ENCODE data around the gene PNPLA3. TPM values are rescaled to one million over a fixed set of nuclear protein-coding genes. Genes with fewer than 3 reads are reported as not detected.

PNPLA3 gene
- polyA plus RNA-seq, 1 donor (not counting 4 experiments of a cell fraction or from before 2014, with no cell fraction given) = 12.0 TPM

- dilution Hi-C loops (cut with MboI; ENCODE audit: extremely low pct_ligation_motif_present, low sequenced_read_pairs) = no loop called here
- TF ChIP-seq EZH2 (IDR thresholded peaks at IDR 0.05; ENCODE audit: low read length) = no peak
- no peak for TF ChIP-seq CTCF (optimal IDR thresholded peaks at IDR 0.05 in 1 of 3, IDR thresholded peaks at IDR 0.05 in 1 of 3, conservative IDR thresholded peaks at IDR 0.05 in 1 of 3; ENCODE audit: extremely low read depth in 1 of 3, insufficient read depth in 2 of 3, low read length in 3 of 3)
- H3K9me1 ChIP-seq (ENCODE audit: control insufficient read depth, extremely low read depth, insufficient read depth, low read length) = no peaks in the 10 kb centered on the region
- no peak overlapping the region for H2AFZ ChIP-seq (ENCODE audit: control insufficient read depth, low read length)
- no peaks in the 10 kb centered on the region for H3K9me3 ChIP-seq (ENCODE audit: control insufficient read depth, low read depth, low read length)
- H3K79me2 ChIP-seq (ENCODE audit: control insufficient read depth, insufficient read depth, low read length) = no peaks in the 10 kb centered on the region
- no peaks in the 10 kb centered on the region for H4K20me1 ChIP-seq (ENCODE audit: control insufficient read depth, extremely low read depth, insufficient read depth, low read length)
- H3K4me3 ChIP-seq (ENCODE audit: control insufficient read depth in 2 of 3, extremely low read depth in 1 of 3, insufficient read depth in 2 of 3, low read depth in 1 of 3, low read length in 3 of 3) = no peak overlapping the region
- H3K9ac ChIP-seq (ENCODE audit: control insufficient read depth, extremely low read depth, insufficient read depth, low read length) = no peak overlapping the region
- no peak overlapping the region for H3K27ac ChIP-seq (ENCODE audit: control insufficient read depth, insufficient read depth, low read length)
- no peaks in the 10 kb centered on the region for H3K27me3 ChIP-seq (ENCODE audit: control insufficient read depth, extremely low read depth, insufficient read depth, low read length)
- H3K4me2 ChIP-seq (ENCODE audit: control insufficient read depth, extremely low read depth, insufficient read depth, low read depth, low read length) = no peak overlapping the region
- no peaks in the 10 kb centered on the region for H3K4me1 ChIP-seq (ENCODE audit: control insufficient read depth, extremely low read depth, insufficient read depth, low read length)
- DNase-seq (ENCODE audit: low read depth, low spot score) = no peak
- H3K36me3 ChIP-seq (ENCODE audit: control insufficient read depth in 2 of 2, extremely low read depth in 1 of 2, insufficient read depth in 2 of 2, low read length in 2 of 2) = peaks cover 15 to 26% of the 10 kb centered on the region in 2 experiments
- FAIRE-seq = no peak
Measured at GRCh38 chr22:43988116-43988820, 64.7 kb downstream of the PNPLA3 start.

- H3K27ac ChIP-seq (ENCODE audit: control insufficient read depth, insufficient read depth, low read length) = no peak overlapping the region
- no peak overlapping the region for H3K9ac ChIP-seq (ENCODE audit: control insufficient read depth, extremely low read depth, insufficient read depth, low read length)
- H3K4me3 ChIP-seq (ENCODE audit: control insufficient read depth in 2 of 3, extremely low read depth in 1 of 3, insufficient read depth in 2 of 3, low read depth in 1 of 3, low read length in 3 of 3) = no peak overlapping the region
- no peak overlapping the region for H2AFZ ChIP-seq (ENCODE audit: control insufficient read depth, low read length)
- H3K4me2 ChIP-seq (ENCODE audit: control insufficient read depth, extremely low read depth, insufficient read depth, low read depth, low read length) = no peak overlapping the region
- no peak for DNase-seq (ENCODE audit: low read depth, low spot score)
- FAIRE-seq = no peak
- TF ChIP-seq EZH2 (IDR thresholded peaks at IDR 0.05; ENCODE audit: low read length) (no peak), CTCF (optimal IDR thresholded peaks at IDR 0.05 in 1 of 3, IDR thresholded peaks at IDR 0.05 in 1 of 3, conservative IDR thresholded peaks at IDR 0.05 in 1 of 3; ENCODE audit: extremely low read depth in 1 of 3, insufficient read depth in 2 of 3, low read length in 3 of 3) (no peak)
- no peaks in the 10 kb centered on the region for H4K20me1 ChIP-seq (ENCODE audit: control insufficient read depth, extremely low read depth, insufficient read depth, low read length)
- peaks cover 18 to 20% of the 10 kb centered on the region in 2 experiments for H3K36me3 ChIP-seq (ENCODE audit: control insufficient read depth in 2 of 2, extremely low read depth in 1 of 2, insufficient read depth in 2 of 2, low read length in 2 of 2)
- H3K4me1 ChIP-seq (ENCODE audit: control insufficient read depth, extremely low read depth, insufficient read depth, low read length) = no peaks in the 10 kb centered on the region
- no peaks in the 10 kb centered on the region for H3K9me1 ChIP-seq (ENCODE audit: control insufficient read depth, extremely low read depth, insufficient read depth, low read length)
- H3K79me2 ChIP-seq (ENCODE audit: control insufficient read depth, insufficient read depth, low read length) = no peaks in the 10 kb centered on the region
- no peaks in the 10 kb centered on the region for H3K9me3 ChIP-seq (ENCODE audit: control insufficient read depth, low read depth, low read length)
- H3K27me3 ChIP-seq (ENCODE audit: control insufficient read depth, extremely low read depth, insufficient read depth, low read length) = no peaks in the 10 kb centered on the region
- dilution Hi-C loops (cut with MboI; ENCODE audit: extremely low pct_ligation_motif_present, low sequenced_read_pairs) = no loop called here
Measured at GRCh38 chr22:43988960-43989359, 65.4 kb downstream of the PNPLA3 start.

Measured in keratinocyte (primary cell).